GM18520 (cell line): Measurements from ENCODE around the gene C3.

Experiments
- ATAC-seq: cut with Tn5 transposase; IDR thresholded peaks from one replicate; pipeline ENCODE4 v1.9.1; 2021; ENCODE audit not compliant: unreplicated experiment

The C3 gene

DNA sequence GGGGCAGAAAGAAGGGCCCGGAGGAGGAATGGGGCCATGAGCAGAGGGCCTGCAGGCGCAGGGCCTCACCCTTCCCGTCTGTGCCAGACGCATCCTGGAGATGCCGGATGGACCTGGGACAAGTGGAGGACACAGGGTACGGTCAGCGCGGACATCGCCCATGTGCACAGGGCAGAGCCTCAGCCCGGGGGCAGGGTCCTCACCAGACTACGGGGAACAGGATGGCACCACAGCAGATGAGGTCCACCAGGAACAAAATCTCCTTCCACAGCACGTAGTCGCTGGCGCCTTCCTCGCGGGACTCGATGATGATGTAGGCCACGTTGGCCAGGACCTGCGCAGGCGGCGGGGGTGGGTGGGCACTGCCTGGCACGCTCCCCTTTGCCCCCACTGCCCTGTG is 11.4 kb upstream of the C3 start:
- ATAC-seq, result no peak

GRCh38 chr19:6730941-6731670 is 10.7 kb upstream of the C3 start:
- ATAC-seq, result no peak

GRCh38 chr19:6730153-6730804 is 9.8 kb upstream of the C3 start:
- no peak for ATAC-seq

DNA sequence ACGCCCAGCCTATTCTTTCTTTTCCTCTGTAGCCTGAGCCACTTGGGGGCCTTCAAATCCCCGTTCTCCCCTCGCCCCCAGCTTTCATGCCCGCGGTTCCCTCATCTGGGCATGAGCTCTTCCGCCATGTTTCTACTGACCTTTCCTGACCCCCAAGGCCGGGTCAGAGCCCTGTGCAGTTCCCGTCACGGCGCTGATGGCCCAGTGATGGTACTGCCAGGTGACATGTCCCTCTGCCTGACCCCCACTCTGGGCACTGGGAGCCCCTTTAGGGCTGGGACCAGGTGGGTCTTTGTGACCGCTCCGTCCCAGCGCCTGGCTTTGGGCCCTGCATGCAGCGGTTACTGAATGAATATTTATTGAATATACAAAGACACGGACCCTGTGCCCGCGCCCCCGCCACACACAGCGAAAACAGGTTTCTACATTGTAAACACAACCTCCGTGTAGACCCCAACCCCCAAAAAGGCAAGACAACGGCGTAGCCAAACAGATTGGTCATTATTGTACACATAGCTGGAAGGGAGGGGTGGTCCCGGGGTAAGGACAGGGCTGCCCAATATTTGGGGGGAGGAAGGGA is 9.2 kb upstream of the C3 start:
- no peak for ATAC-seq

DNA sequence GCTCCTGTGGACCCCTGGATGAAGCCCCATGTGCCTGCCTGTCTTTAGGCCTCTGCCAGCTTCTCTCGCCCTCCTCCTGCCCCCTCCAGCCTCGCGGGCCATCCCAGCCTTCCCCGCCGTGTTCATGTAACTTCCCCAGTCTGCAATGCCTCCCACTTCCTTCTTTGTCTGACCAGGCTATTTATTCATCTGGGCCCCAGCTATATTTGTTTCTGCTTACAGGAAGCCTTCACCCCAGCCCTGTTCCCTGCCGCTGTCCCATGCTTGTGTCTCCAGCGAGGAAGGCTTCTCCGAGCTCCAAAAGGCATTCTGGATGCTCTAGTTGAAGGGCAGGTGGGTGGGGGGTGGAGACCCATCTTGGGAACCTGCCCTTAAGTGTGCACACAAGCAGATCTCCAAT is 7.9 kb upstream of the C3 start:
- no peak for ATAC-seq

GRCh38 chr19:6725513-6726231 is 5.2 kb upstream of the C3 start:
- ATAC-seq, result no peak

- no peak for ATAC-seq
Measured at GRCh38 chr19:6724631-6725492, 4.4 kb upstream of the C3 start.

DNA sequence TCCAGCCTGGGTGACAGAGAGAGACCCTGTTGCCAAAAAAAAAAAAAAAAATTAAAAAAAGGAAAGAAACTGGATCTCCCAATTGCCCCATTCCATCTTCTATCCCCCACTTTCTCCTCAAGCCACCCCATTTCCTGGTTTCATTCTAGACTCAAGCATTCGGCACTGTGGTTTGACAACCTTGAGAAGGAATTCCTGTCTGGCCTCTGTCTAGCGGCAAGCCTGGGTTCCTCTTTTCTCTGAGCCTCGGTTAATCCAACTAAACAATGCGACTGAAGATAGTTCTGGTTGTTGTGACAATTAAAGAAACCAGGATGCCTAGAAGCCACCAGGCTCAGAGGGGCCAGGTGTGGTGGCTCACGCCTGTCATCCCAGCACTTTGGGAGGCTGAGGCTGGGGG is 3.3 kb upstream of the C3 start:
- ATAC-seq, result no peak

- ATAC-seq, result no peak
Measured at GRCh38 chr19:6723108-6723618, 2.7 kb upstream of the C3 start.

- no peak for ATAC-seq
Measured at GRCh38 chr19:6721773-6722172, 1.3 kb upstream of the C3 start.

- ATAC-seq, result no peak
Measured at GRCh38 chr19:6721138-6721474, 656 bp upstream of the C3 start.

DNA sequence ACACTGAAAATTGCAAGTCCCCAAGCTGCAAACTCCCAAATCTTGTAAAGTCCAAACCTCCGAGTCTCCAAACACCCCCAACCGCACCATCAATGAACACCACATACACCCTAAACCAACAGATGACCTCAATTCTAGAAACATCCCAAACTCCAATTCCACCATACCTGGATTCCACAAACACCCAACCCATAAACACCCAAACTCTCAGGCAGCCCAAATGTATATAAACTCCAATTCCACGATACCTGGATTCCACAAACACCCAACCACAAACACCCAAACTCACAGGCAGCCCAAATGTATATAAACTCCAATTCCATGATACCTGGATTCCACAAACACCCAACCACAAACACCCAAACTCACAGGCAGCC is 470 bp downstream of the C3 start:
- ATAC-seq, result no peak

GRCh38 chr19:6719540-6719861 is 949 bp downstream of the C3 start:
- no peak for ATAC-seq

GRCh38 chr19:6718741-6719539 is 1.5 kb downstream of the C3 start:
- ATAC-seq, result no peak

- no peak for ATAC-seq
Measured at GRCh38 chr19:6718111-6718740, 2.2 kb downstream of the C3 start.

DNA sequence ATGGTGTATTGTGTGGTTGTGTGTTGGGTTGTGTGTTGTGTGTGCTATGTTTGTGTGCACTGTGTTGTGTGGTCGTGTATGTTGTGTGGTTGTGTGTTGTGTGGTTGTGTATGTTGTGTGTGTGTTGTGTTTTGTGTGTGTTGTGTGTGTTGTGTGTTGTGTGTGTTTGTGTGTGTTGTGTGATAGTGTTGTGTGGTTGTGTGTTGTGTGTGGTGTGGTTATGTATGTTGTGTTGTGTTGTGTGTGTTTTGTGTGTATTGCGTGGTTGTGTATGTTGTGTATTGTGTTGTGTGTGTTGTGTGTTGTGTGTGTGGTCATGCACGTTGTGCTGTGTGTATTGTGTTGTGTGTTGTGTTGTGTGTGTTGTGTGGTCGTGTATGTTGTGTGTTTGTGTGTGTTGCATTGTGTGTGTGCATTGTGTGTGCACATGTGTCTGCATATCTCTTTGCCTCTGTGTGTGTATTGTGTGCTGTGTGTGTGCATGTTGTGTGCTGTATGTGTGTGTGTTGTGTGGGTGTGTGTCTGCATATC is 2.9 kb downstream of the C3 start:
- no peak for ATAC-seq

- ATAC-seq, result no peak
Measured at GRCh38 chr19:6717036-6717435, 3.4 kb downstream of the C3 start.

GRCh38 chr19:6716610-6716970 is 3.9 kb downstream of the C3 start:
- ATAC-seq, result no peak

DNA sequence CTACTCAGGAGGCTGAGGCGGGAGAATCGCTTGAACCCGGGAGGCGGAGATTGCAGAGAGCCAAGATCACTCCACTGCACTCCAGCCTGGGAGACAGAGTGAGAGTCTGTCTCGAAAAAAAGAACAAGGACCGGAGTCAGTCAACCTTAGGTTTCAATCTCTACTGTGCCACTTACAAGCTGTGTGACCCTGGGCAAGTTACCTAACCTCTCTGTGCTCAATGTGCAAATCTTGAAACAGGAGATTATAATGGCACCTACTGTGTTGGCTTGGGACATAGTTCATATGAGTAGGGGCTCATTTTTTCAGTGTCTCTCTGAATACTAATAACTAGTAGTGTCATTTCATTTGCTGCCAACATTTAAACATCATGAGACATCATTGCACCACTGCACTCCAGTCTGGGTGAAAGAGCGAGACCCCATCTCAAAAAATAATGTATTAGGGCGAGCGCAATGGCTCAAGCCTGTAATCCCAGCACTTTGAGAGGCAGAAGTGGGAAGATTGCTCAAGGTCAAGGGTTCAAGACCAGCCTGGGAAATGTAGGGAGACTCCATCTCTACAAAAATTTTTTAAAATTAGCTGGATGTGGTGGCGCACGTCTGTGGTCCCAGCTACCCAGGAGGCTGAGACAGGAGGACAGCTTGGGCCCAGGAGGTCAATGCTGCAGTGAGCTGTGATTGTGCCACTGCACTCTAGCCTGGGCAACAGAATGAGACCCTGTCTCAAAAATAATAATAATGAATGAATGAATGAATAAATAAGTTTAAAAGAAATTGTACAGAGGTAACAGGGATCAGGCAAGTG is 5.5 kb downstream of the C3 start:
- no peak for ATAC-seq
